Thoracic aorta (tissue), 2 donors: Measurements from ENCODE around the gene GFY. TPM values are rescaled to one million over a fixed set of nuclear protein-coding genes. Genes with fewer than 3 reads are reported as not detected.

ENCODE experiments used
- ATAC-seq: fragments of 150-250 bp; one replicate; pipeline ENCODE4 v1.8.0; 2017; ENCODE audit warnings: low read depth; ENCODE audit not compliant: insufficient number of reproducible peaks, low FRiP score
- DNase-seq: peaks from one replicate; pipeline ENCODE4 v3.0.0-alpha.2; 2020; ENCODE audit warnings: low spot score
- H3K27ac ChIP-seq, 2 donors: fragments of 200-600 bp; sonication (generic); 1 replicate in 1 of 2; 2 replicates in 1 of 2; pipeline ENCODE4 v1.5.1; 2016; ENCODE audit warnings: mild to moderate bottlenecking in 2 of 2, moderate library complexity in 2 of 2
- H3K27me3 ChIP-seq: fragments of 200-600 bp; sonication (generic); replicated peaks from 2 replicates; pipeline ENCODE4 v1.6.0; 2016; ENCODE audit warnings: mild to moderate bottlenecking; ENCODE audit not compliant: insufficient read depth
- H3K36me3 ChIP-seq: fragments of 200-600 bp; sonication (generic); one replicate; pipeline ENCODE4 v1.5.1; 2016
- H3K4me1 ChIP-seq, 2 donors: fragments of 200-600 bp; sonication (generic); 1 replicate in 1 of 2; 2 replicates in 1 of 2; pipeline versions ENCODE4 v1.5.1 to v1.6.0; 2016; ENCODE audit warnings: low read depth in 2 of 2, mild to moderate bottlenecking in 1 of 2; ENCODE audit not compliant: control insufficient read depth in 1 of 2
- H3K4me3 ChIP-seq: fragments of 200-600 bp; sonication (generic); 2 replicates; pipeline ENCODE4 v1.5.1; 2016; ENCODE audit warnings: mild to moderate bottlenecking
- H3K9me3 ChIP-seq: fragments of 200-600 bp; sonication (generic); 2 replicates; pipeline ENCODE4 v1.5.1; 2016
- CTCF ChIP-seq: fragments of 200-600 bp; sonication (generic); IDR thresholded peaks from one replicate; pipeline ENCODE4 v1.5.1; 2019; ENCODE audit warnings: antibody characterized with exemption
- total RNA-seq, 2 donors: library from RNA; depleted of rRNA; stranded (reverse); fragments of >200 nt; gene quantifications; one replicate each; pipeline versions ENCODE4 v1.1.0 to v1.2.3, GENCODE V29; 2016

Gene GFY
- total RNA-seq, 2 donors from 2014 or later, result not detected

GRCh38 chr19:49400029-49400428, 25.2 kb upstream of the GFY start:
- no peak for ATAC-seq
- Histone ChIP-seq H3K36me3 (no peaks in the 10 kb centered on the region), H3K4me1 (no peaks in the 10 kb centered on the region), H3K4me3 (no peak overlapping the region), H3K27me3 (no peaks in the 10 kb centered on the region), H3K9me3 (no peaks in the 10 kb centered on the region), H3K27ac (no peak overlapping the region)
- DNase-seq, result no peak
- no peak for TF ChIP-seq CTCF

GRCh38 chr19:49403404-49404187, 21.6 kb upstream of the GFY start:
- Histone ChIP-seq H3K9me3 (no peaks in the 10 kb centered on the region), H3K4me1 (no peaks in the 10 kb centered on the region), H3K27ac (no peak overlapping the region), H3K27me3 (no peaks in the 10 kb centered on the region), H3K36me3 (no peaks in the 10 kb centered on the region), H3K4me3 (no peak overlapping the region)
- TF ChIP-seq CTCF, result no peak
- no peak for ATAC-seq
- DNase-seq, result no peak

- H3K4me3 ChIP-seq, result no peak overlapping the region
- H3K4me1 ChIP-seq, result no peaks in the 10 kb centered on the region
- DNase-seq (no peak), ATAC-seq (no peak)
- H3K27me3 ChIP-seq, result no peaks in the 10 kb centered on the region
- no peaks in the 10 kb centered on the region for H3K9me3 ChIP-seq
- H3K36me3 ChIP-seq, result no peaks in the 10 kb centered on the region
- no peak overlapping the region for H3K27ac ChIP-seq
- no peak for TF ChIP-seq CTCF
Observed at GRCh38 chr19:49407079-49407478, 18.1 kb upstream of the GFY start.

GRCh38 chr19:49407482-49408015, 17.6 kb upstream of the GFY start:
- Histone ChIP-seq H3K27ac (no peak overlapping the region), H3K9me3 (no peaks in the 10 kb centered on the region), H3K36me3 (no peaks in the 10 kb centered on the region), H3K4me3 (no peak overlapping the region), H3K27me3 (no peaks in the 10 kb centered on the region), H3K4me1 (no peaks in the 10 kb centered on the region)
- DNase-seq (no peak), ATAC-seq (no peak)
- TF ChIP-seq CTCF, result no peak

GRCh38 chr19:49408816-49409440, 16.3 kb upstream of the GFY start:
- no peak for TF ChIP-seq CTCF
- H3K27ac ChIP-seq, result no peak overlapping the region
- no peak for ATAC-seq

More at GRCh38 chr19:49408816-49409440, 16.3 kb upstream of the GFY start:
- no peak overlapping the region for H3K4me3 ChIP-seq
- no peaks in the 10 kb centered on the region for H3K9me3 ChIP-seq
- no peaks in the 10 kb centered on the region for H3K4me1 ChIP-seq
- no peaks in the 10 kb centered on the region for H3K36me3 ChIP-seq
- H3K27me3 ChIP-seq, result no peaks in the 10 kb centered on the region
- DNase-seq, result no peak
